GM03348 (cell line): ENCODE measurements around the gene PFDN4.
A peak's percentile ranks its signal among the peaks of the same experiment; 100 is the strongest.

Source experiments
- DNase-seq: peaks from one replicate; pipeline ENCODE4 v3.0.0; 2012; ENCODE audit warnings: low spot score

PFDN4 gene

GRCh38 chr20:54173653-54174456, 34.0 kb upstream of the PFDN4 start, which contains the start of gene CYP24A1:
Gene CYP24A1, minus strand, starts transcription at chr20:54173986. Its CDS starts 407 bp downstream, at chr20:54173579.
- DNase-seq = peak; percentile 70

GRCh38 chr20:54174457-54175175, 33.3 kb upstream of the PFDN4 start:
- no peak for DNase-seq

- DNase-seq = peak; percentile 47
These were observed 31.3 kb upstream of the PFDN4 start for GRCh38 chr20:54176610-54177009.

DNA sequence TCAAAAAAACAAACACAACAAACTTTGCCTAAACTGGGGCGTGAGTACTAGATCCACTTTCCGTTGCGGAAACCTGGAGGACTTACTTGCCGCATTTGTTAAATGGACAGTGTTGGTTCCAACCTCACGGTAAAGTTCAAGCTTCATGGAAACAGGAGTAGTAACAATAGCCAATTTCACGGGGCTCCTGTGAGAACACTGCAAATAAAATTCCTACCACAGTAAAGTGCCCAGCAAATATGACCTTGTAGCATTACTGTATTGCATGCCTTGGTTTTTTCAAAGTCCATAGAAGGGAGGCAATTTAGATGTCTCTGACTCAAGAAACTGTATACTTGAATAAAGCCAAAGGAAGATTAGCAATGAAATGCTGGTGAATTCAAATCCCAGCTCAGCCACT, 30.5 kb upstream of the PFDN4 start:
- DNase-seq = no peak

DNA sequence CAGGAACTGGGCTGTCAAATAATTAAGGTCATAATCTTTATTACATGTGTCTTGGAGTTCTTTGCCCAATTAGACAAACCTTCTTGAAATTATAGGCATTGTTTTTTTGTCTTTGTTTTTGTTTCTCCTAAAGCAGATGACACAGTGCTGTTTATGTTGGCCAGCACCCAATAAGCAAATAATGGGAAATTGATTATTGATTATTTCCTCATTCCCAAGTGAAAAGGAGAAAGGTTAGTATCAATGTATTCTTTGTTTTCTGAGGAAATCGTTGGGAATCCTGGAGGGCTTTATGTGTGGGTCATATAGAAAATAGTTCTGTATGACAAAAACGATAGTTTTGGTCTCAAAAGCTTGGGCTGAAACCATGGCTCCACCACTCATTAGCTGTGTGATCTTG, 29.6 kb upstream of the PFDN4 start:
- DNase-seq = no peak

- DNase-seq = no peak
These were observed 27.9 kb upstream of the PFDN4 start for GRCh38 chr20:54179946-54180345.

DNA sequence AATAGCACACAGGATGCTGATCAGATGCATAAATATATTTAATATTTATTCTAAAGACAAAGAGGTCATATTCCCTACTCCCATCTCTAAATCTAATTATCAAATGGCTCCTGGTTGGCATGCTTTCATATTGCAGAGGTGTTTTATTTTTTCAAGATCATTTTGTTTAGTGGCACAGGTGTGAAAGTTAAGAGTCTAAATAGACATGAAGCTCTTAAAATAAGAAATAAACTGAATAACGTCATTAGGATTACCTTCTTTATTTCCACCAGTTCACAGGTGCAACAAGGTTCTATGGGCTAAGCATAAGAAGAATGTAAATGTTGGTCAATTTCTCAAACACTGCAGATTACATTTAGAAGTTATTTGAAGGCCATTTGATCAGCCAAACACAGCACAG, 27.0 kb upstream of the PFDN4 start:
- no peak for DNase-seq

GRCh38 chr20:54184071-54184470, 23.8 kb upstream of the PFDN4 start:
- no peak for DNase-seq

- DNase-seq = no peak
These were observed 22.8 kb upstream of the PFDN4 start for GRCh38 chr20:54184904-54185626.

DNA sequence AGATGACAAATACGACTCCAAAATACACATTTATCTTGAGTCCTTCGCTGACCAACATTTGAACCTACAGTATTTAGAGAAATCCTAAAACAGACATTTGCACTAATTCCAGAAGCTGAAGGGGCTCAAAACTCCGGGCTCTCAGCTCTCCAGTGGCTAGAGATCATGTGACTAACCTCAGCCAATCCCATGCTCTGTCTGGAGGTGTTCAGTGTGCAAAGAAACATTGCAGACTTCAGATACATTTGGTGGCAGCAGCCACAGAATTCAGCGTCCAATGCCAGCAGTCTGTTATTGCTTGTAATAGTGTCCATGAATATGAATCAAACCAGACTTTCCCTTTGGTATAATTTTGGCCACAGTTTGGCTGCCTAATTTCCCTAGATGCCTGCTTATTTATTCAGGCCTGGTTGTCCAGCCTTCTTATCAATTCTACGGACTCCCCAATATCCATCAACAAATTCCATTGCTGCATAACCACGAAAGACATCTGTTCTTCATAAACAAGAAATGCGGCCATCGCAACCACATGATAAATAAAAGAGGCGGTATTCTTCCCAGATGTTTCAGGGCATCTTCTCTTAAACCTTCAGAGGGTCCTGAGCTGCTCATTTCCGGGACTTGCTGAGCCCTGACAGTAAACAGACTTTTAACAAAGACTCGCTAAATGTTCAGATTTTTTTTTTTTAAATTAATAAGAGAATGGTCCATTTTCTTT, 19.6 kb upstream of the PFDN4 start:
- DNase-seq = peak; percentile 16

DNA sequence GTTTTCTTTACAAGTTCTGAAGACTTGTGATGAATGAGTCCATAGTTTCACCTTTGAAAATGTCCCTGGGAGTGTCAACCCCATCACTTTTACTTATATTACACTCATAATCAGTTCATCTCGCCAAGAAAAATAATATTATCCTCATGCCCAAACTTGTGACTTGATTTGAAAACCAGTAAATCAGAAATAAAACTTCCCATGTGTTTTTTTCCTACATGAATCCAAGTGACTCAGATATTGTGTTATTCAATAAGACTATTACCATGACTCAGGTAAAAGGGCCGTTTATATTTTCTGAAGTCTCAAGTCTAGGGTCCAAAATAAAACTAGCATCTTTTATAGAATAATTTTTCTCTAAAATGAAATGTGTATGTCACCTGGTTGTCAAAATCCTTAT, 18.3 kb upstream of the PFDN4 start:
- DNase-seq = no peak

DNA sequence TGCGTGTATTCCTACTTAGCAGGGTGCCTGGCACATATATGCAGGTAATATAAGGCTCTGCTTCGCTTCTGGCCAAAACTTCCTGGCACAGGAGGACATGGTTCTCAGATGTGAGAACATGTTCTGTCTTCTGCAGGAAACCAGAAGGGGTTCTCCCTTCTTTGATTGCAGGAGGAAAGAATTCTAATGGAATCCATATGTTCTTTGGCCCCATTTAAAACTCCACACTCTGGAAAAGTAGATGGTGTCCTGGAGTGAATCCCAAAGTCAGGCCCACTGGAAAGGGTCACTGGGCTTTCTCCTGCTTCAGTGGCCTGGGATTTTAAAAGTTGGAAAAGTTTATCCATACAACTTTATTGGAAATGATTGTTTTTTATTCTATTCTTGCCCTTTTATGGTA, 17.7 kb upstream of the PFDN4 start:
- peak; percentile 13 for DNase-seq

DNA sequence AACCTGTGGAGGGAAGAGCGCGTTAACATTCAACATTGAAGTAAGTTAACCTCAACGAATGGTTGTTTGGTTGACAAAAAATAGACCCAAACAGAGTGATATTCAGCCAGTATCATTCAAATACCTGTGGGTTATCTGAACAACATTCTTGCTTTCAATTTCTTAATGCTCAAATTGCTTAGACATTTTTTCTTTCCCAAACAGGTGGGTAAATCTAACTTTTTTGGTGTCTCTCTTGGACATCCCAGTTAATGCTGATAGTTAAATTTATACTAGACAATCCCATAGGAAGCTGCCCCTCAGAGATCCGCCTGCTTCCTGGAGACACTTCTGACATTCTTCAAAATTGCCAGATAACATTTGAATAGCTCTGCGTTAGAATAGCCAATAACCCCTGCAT, 14.1 kb upstream of the PFDN4 start:
- no peak for DNase-seq

DNA sequence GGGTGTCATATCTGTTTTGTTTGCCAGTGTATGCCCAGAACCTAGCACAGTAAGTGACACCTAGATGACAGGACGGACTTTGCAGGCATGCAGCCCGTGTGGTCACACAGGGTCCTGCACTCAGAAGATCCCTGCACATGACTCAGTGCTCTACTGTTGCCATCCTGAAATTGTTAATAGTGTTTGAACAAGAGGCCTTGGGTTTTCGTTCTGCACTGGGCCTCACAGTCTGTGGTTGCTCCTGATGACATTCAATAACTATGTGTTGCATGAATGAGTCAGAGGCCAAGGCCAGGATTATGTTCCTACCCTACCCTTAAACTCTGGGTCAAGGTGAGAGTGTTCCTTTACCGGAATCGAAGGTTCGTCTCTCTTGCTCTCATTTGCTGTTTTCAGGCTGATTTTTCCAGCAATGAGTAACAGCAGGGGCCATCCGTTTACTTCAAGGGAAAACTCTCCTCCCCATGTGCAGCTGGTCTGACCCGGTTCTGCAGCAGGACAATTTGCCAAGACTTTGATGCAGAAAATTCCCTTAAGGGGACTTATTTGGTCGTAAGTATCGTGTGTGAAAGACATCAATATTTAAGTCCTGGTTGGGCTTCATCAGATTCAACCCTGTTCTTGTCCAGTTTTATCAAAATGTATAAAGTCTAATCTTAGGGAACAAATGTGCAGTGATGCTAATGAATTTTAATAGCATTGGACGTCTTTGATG, 13.0 kb upstream of the PFDN4 start:
- no peak for DNase-seq

GRCh38 chr20:54195483-54196472, 12.1 kb upstream of the PFDN4 start:
- DNase-seq = no peak

DNA sequence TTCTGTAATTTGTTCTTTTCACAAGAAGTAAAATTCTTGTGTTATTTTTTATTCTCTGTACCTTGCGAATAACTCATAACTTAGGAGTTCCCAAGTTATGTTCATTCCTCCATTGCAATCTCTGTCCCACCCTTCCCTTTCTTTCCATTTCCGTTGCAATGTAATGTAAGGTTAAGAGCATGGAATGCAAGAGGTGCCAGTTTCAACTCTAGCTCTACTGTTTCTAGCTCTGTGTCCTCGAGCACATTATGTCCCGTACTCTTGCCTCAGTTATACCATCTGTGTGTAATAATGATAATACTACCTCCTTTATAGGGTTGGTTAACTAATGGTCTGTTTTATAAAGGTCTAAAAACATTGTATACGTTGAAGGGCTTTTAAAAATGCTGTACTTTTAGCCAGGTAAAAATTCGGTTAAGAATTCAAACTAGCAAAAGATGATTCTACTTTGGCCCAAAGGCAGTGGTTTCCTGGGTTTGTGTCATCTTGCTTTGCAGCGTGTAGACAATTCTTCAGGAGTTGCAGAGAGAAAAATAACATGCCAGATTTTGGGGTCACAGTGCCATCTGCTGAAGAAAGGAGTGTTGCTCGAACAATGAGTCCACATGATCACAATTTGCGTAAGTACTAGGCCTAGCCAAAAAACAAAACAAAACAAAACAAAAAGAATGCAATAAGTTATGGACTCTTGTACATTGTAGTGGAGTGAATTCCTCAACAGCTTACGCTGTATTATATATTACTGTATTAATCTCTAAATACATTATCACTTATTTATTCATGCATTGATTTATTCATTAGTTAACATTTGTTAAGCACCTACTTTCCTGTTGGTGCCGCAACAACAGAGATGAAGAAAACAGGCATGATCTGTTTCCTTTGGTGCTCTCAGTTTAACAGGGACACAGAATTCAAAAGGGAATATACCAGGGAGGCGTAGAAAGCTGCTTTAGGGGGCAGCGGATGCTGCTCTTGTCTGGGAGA, 10.0 kb upstream of the PFDN4 start:
- DNase-seq = peak; percentile 54

DNA sequence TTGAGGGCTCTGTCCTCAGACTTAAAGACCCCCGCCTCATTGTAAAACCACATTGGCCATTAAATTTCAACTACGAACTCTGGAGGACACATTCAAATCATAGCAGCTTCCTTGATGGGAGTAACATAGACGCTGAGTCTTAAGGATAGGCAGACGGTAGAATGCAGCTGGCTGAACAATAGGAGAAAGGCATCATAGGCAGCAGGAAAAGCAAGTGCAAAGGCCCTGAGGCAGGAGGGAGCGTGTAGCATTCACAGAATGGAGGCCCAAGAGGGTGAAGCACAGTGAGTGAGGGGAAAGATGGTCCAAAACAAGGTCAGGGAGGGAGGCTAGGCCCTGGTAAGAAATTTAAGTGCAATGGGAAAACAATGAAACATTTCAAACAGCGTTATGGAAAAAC, 8.6 kb upstream of the PFDN4 start:
- DNase-seq = no peak

DNA sequence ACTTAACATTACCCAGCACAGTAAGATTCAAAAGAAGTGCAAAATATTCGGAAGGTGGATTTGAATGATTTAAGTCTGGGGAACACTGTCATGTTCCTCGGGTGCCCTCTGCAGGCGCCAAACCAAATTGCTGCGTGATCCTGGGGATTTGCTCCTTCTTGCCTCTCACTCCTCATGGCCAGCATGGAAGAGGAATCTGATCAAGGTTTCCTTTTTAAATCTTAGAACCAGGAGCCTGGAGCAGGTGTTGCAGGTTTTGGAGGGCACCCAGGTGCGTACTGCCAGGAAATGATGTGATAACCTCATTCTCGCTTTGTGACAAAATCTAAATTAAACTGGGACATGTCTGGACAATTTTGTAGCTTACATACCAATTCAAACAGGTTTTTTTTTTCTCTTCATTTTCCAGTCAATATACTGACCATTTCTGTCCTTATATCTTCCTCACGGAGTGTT, 8.1 kb upstream of the PFDN4 start:
- DNase-seq = peak; percentile 70
